Activated T-cell treated with anti-CD3 and anti-CD28 coated beads for 1 hour (primary cell): ENCODE data around the gene SIRT7.
"Not testable (repeated sequence)": the region's sequence is repeated elsewhere in the genome, so short reads cannot be mapped to it uniquely, and the experiment has no call there.

ENCODE experiments used
- DNase-seq: peaks from one replicate; pipeline ENCODE4 v3.0.0-alpha.2; 2020; ENCODE audit warnings: low read depth

Gene SIRT7

DNA sequence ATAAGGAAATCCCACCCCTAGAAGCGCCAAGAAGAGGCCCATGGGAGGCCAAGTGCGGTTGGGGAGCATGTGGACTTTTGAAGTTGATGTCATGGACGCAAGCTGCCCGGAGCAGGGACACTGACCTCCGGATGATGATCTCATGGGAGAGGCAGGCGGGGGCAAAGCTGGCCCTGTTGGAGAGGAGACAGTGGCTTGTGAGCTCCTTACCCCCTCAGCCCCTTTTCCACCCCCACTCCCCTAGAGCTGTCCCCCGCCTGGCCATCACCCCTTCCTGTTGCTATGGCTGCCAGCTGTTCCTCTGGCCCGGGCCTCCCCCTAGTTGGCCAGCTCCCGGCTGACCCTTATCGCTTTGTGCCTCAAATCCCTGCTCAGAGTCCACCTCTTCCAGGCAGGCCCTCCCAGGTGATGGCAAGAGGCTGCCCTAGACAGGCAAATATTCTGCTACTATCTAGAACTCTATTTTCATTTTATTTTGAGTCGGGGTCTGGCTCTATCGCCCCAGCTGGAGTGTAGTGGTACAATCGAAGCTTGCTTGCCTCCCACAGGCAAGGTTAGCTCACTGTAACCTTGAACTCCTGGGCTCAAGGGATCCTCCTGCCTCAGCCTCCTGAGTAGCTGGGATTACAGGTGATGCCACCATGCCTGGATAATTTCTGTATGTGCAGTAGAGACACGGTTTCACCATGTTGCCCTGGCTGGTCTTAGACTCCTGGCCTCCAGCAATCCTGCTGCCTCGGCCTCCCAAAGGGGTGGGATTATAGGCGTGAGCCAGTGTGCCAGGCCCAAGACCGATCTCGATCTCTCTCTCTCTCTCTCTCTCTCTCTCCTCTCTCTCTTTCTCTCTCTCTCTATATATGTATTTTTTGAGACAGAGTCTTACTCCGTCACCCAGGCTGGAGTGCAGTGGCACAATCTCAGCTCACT, 36.4 kb upstream of the SIRT7 start:
- DNase-seq: no peak

DNA sequence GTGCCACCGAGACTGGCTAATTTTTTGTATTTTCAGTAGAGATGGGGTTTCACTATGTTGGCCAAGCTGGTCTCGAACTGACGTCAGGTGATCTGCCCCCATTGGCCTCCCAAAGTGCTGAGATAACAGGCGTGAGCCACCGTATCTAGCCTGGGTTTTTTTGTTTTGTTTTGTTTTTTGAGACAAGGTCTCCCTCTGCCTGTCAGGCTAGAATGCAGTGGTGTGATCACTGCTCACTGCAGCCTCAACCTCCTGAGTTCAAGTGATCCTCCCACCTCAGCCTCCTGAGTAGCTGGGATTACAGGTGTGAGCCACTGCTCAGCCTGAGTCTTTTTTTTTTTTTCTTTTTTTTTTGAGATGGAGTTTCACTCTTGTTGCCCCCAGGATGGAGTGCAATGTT, 35.5 kb upstream of the SIRT7 start:
- DNase-seq: not testable (repeated sequence)

DNA sequence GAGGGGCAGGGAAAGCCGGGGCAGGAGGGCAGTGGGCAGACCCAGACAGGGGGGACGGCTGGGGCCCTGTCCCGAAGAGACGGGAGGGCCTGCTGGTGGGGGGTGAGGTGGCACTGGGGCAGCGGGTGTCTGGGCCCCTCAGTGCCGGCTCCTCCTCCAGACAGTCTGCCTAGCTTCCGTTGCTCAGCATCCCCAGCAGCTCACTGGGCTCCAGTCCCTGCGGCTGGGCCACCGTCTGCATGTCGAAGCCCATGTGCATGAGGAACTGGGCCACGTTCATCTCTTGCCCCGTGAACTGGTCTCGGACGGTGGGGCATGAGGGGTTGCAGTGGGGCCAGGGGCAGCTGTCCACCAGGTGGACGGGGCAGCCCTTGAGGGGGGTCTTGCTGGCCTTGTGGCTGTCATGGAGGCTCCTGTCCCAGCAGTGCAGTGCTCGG, 34.8 kb upstream of the SIRT7 start:
- no peak for DNase-seq

DNA sequence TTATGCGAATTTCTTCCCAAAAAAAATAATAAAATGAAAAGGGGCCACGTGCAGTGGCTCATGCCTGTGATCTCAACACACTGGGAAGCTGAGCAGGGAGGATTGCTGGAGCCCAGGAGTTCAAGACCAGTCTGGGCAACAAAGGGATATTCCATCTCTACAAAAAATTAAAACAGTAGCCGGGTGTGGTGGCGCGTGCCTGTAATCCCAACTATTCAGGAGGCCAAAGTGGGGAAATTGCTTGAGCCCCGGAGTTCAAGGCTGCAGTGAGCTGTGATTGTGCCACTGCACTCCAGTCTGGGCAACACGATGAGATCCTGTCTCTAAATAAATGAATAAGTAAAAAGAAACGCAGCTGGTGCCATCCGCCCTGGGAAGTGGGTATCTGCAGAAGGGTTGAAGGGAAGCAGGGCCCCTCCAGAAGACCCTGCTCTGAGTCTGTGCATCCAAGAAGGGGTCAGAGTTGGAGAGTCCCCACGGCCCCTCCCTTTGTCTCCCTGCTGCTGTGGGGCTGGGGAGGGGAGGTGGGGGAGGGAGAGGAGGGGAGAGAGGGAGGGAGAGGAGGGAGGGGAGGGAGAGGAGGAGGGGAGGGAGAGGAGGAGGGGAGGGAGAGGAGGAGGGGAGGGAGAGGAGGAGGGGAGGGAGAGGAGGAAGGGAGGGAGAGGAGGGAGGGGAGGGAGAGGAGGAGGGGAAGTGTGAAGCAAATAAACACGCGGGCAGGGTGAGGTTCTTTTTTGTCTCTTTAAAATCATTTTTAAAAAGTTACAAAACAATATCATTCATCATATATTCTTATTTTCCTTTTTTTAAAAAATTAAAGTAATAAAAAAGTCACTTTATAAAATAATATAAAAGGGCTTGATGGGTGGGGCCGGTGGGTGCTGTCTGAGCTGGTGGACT, 34.1 kb upstream of the SIRT7 start:
- DNase-seq: no peak

DNA sequence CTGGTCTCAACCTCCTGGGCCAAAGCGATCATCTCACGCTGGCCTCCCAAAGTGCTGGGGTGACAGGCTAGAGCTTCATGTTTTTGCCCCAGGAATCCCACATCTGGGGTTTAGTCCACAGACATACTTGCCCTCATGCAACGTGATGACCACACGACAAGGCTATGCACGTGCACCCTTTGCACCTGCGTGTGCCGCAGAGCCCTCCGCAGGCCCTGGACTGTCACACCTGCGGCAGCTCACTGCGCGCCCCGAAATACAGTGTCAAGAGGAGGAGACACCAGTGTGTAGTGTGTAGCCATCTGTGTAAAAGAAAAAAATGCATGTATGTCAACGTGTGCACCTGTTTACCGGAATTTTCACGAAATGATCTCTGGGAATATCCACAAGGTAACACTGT, 32.5 kb upstream of the SIRT7 start:
- no peak for DNase-seq

- DNase-seq: no peak
Observed at GRCh38 chr17:81948635-81949378, 30.8 kb upstream of the SIRT7 start.

GRCh38 chr17:81947189-81947588, 29.2 kb upstream of the SIRT7 start, which contains the start of gene MYADML2:
Gene MYADML2 (minus strand): TSS chr17:81947233. CDS start chr17:81941741, 5,492 bp downstream.
- no peak for DNase-seq

DNA sequence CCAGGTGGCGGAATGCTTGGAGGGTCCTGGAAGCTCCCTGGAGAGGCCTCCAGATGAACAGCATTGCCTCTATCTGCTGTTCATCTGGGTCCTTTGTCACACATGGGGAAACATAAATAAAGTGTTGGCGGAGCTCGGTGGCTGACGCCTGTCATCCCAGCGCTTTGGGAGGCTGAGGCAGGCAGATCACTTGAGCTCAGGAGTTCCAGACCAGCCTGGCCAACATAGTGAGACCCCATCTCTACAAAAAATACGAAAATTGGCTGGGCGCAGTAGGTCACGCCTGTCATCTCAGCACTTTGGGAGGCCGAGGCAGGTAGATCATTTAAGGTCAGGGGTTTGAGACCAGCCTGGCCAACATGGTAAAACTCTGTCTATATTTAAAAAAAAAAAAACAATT, 26.9 kb upstream of the SIRT7 start:
- no peak for DNase-seq

GRCh38 chr17:81942167-81942553, 24.2 kb upstream of the SIRT7 start:
- no peak for DNase-seq

DNA sequence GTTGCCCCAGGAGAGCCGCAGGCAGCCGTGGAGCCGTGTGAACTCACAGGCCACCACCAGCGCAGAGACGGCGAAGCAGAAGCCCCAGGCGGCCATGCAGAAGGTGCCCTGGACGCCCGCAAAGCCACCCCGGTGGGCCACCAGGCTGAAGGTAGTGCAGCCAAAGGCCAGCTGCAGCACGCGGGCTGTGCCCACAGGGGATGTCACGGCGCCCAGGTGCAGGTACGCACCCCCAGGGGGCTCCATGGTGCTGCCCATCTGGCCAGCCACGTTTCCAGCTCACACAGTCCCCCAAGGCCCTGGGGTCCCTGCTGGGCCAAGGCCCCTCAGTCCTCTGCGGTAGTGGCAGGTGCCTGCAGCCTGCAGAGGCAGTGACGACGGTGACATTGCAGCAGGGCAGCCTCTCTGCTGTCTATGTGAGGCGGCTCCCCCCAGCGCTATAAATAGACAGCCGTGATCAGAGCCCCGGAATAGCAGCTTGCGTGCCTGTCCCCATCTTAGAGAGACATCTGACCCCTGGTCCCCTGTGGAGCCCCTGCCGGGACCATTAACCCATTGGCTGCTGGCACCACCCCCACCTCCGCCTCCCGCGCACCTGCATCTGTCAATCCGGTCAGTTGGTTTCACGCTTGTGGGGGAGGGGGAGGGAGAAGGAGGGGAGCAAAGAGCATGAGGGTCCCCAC, 23.6 kb upstream of the SIRT7 start:
- DNase-seq: no peak

DNA sequence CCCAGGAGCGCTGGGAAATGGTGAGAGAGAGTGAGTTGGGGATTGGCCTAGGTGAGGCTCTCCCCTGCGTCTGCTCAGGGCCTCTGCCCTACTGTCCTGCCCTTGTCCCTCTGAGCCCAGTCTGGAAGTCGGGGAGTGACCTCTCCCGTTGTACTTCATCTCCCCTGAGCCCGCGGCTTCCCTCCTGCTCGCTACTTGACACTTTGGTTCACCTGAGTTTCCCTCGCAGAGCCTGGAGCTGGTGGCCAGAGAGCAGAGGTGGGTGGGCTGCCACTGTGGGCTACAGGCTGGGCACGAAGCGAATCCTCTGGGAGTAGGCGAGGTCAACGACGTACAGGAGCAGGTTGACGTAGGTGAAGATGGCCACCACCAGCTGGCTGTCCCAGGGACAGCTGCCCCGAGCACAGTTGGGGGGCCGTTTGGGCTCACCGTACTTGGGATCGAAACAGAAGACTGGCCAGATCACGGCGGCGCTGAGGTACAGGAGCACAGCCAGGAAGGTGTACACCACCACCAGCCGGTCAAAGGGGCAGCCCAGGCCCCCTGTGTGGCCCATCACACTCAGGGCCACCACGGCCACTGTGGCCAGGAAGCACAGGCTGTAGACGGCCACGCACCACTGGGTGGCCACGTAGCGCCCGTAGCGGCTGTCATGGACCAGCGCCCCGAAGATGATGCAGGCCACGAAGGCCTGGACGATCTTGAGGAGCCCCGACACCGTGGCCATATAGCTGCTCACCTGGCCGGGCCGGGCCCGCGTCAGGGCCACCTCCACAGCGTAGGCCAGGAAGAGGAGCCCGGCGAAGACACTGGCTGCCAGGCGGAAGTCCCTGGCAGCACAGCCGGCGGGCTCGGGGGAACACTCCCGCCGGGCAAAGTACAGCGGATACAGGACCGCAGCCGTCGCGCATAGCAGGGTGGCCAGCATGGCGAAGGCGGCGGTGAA, 22.8 kb upstream of the SIRT7 start:
- DNase-seq: no peak

DNA sequence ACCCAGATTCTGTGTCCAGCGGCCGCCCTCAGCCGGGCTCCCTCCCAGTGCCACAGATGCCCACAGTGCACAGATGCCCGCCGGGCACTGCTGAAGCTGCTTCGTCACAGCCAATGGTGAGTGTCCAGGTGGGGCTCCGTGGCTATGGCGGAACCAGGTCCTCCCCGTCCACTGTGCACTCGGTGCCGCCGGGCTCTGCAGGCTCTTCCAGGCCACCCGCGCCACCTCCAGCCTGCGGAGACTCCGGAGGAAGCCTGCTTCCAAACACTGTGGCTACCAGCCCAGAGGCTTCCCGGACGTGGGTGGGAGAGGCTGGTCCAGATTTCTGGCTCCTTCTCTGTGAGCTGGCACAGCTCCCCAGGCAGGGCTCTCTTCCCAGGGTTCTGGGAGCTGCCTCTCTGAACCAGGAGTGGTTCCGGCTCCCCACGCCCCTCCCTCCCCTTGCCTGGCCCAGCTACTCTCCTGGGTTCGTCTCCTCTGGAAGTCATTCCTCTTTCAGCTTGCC, 22.0 kb upstream of the SIRT7 start:
- no peak for DNase-seq

DNA sequence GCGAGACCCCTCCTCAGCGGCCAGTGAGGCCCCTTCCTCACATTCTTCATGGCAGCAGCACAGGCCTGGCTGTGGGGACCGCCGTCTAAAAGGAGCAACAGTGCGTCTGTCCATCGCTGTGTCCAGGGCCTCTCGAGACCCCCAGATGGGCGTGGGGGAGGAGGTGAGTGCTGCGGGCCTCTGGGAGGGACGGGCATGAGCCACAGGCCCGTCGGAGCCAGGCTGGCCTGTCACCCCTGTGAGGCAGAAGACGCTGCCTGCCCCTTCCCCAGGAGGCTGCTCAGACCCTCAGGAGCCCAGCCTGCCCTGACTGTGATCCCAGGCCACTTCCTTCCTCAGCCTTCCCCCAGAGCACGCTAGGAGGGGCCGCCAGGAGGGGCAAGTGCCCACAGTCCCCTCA, 21.2 kb upstream of the SIRT7 start:
- no peak for DNase-seq

DNA sequence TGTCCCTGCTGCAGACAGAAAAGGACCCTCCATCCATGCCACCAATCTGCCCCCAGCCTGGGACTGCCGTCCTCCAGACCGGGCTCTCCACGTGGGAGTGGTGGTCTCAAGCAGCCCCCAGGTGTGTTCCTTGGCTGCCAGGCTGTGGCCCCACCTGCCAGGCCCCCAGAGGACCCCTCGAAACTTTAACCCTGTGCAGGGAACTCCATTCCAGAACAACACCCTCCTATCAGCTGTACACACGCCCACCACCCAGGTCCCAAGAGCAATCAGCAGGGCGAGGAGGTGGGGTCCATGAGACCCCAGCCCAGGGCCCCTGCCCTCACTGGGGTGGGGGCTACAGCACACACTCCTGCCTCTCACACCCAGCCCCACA, 17.7 kb upstream of the SIRT7 start:
- DNase-seq: no peak

GRCh38 chr17:81934850-81935708, 17.1 kb upstream of the SIRT7 start:
- no peak for DNase-seq

DNA sequence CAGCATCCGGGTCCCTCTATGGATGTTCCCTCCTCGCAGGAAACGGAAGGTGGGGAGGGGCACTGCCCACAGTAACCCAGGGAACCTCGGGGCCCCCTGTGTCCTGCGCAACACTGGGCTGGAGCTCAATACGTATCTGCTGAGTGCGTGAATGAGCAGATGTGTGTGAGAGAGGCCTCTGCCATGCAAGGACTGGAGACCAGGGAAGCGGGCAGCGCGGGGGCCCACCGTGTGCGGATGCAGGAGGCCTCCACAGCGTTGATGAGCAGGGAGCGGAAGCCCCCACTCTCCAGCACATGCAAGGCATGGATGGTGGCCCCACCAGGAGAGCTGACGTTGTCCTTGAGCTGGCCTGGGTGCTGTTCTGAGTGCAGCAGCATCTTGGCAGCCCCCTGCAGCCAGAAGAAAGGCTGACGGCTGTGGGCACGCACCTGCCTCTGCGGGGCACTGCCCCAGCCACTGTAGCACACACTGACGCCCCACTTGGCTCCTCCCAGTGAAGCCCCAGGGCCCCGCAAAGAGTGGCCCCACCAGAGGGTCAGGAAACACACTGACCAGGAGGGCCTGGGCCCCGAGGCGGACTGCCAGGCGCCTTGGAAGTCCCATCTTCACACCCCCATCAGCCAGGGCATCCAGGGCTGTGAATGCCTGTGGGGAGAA, 16.3 kb upstream of the SIRT7 start:
- DNase-seq: no peak

- no peak for DNase-seq
Observed at GRCh38 chr17:81933178-81933699, 15.3 kb upstream of the SIRT7 start.

DNA sequence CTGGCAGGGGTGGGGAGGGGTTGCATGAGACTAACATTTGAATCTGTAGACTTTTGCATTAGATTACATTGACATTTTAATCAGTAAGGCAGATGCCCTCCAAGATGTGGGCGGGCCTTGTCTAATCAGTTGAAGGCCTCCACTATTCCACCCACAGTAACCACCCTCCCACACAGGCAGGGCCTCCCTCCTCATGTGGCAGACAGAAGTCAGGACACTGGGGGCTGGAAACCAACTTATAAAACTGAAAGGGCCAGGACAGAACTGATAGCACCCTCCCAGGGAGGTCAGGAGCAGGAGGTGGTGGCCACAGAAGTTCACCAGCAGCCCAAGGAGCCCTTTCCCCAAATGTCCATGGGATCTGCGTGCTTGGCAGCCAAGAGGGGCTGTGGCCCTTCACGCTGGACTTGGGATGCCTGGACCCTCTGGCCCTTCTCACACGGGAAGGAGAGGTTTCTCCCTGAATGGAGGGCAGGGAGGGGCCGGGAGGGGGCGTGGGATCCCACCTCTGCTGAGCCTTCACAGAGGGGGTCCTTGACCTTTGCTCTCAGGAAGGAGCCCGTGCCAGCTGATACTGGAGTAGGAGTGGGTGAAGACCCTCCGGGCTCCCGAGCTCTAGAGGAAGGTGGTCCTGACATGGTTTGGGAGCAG, 14.5 kb upstream of the SIRT7 start:
- DNase-seq: no peak
